ENCODE data around the gene SH3TC1.

DNA sequence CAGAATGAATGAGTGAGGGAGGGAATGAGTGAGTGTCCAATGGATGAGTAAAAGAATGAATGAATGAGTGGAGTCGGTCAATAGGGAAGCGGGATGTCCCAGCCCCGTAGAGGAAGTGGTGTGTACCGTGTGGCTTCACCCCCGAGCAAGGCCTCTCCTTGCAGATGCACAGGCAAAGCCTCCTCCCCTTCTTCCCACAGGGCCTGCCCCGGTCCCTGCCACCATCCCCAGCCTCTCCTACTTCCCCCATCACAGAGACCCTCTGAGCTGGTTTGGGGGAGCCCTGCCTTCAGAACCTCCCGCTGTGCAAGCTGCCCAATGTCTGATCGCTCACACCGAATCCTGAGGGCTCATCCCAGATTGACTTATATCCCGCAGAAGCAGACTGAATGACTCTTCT, 84.1 kb downstream of the SH3TC1 start:
- TF ChIP-seq, protein P1, sequence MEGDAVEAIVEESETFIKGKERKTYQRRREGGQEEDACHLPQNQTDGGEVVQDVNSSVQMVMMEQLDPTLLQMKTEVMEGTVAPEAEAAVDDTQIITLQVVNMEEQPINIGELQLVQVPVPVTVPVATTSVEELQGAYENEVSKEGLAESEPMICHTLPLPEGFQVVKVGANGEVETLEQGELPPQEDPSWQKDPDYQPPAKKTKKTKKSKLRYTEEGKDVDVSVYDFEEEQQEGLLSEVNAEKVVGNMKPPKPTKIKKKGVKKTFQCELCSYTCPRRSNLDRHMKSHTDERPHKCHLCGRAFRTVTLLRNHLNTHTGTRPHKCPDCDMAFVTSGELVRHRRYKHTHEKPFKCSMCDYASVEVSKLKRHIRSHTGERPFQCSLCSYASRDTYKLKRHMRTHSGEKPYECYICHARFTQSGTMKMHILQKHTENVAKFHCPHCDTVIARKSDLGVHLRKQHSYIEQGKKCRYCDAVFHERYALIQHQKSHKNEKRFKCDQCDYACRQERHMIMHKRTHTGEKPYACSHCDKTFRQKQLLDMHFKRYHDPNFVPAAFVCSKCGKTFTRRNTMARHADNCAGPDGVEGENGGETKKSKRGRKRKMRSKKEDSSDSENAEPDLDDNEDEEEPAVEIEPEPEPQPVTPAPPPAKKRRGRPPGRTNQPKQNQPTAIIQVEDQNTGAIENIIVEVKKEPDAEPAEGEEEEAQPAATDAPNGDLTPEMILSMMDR (IDR thresholded peaks at IDR 0.05), result no peak
- TF ChIP-seq EP300 (IDR thresholded peaks at IDR 0.05), result no peak
- TF ChIP-seq POLR2A (IDR thresholded peaks at IDR 0.05), result no peak
- TF ChIP-seq POLR2AphosphoS5 (IDR thresholded peaks at IDR 0.05), result no peak

Measured in gastroesophageal sphincter (tissue), 3 donors.